Measurements from ENCODE around the gene ID1. TPM values are rescaled to one million over a fixed set of nuclear protein-coding genes. Genes with fewer than 3 reads are reported as not detected.

Gene ID1
- total and polyA plus RNA-seq, 2 experiments from 2014 or later = 221 to 479 TPM

GRCh38 chr20:31637660-31638059 is 32.6 kb downstream of the ID1 start, which contains the start of gene COX4I2 (continued):
- TF ChIP-seq ZNF462 (CRISPR knock-in tag; IDR thresholded peaks at IDR 0.05) (no peak), JUNB (IDR thresholded peaks at IDR 0.05; ENCODE audit: unreplicated experiment) (no peak)

GRCh38 chr20:31638317-31638716 is 33.2 kb downstream of the ID1 start:
- no peaks in the 10 kb centered on the region for H3K79me2 ChIP-seq (replicated peaks; ENCODE audit: insufficient read depth)
- no peak overlapping the region for H3K27ac Mint-ChIP-seq
- no peak for DNase-seq (ENCODE audit: low spot score)
- H3K9me2 ChIP-seq (ENCODE audit: insufficient read depth) = no peaks in the 10 kb centered on the region
- H3F3A ChIP-seq (replicated peaks; ENCODE audit: low read depth) = peaks cover 15% of the 10 kb centered on the region
- no peaks in the 10 kb centered on the region for H3K36me3 Mint-ChIP-seq (ENCODE audit: low read depth)
- no peak overlapping the region for H3K27ac ChIP-seq (ENCODE audit: low read depth)
- H3K36me3 ChIP-seq (ENCODE audit: insufficient read depth) = no peaks in the 10 kb centered on the region
- H4K20me1 ChIP-seq (replicated peaks; ENCODE audit: insufficient read depth) = no peaks in the 10 kb centered on the region; the same call in 1 of the 2 replicates
- peaks cover 13% of the 10 kb centered on the region for H3K27me3 Mint-ChIP-seq (ENCODE audit: insufficient read depth, low read depth, poor library complexity)
- peak; percentile 12 for ATAC-seq
- H3K4me1 Mint-ChIP-seq = peaks cover 3% of the 10 kb centered on the region; the same call in 1 of the 3 replicates
- peak overlapping the region; percentile 76 for H3K4me2 ChIP-seq
- H3K27me3 ChIP-seq (ENCODE audit: insufficient read depth) = peaks cover 9% of the 10 kb centered on the region
- peak overlapping the region; percentile 50 for H3K4me3 ChIP-seq
- no peaks in the 10 kb centered on the region for H3K9me3 Mint-ChIP-seq
- H3K4me1 ChIP-seq (ENCODE audit: insufficient read depth) = peaks cover 9% of the 10 kb centered on the region
- H2AFZ ChIP-seq = peak overlapping the region; percentile 99
- H3K4me3 Mint-ChIP-seq = no peak overlapping the region
- TF ChIP-seq REST (IDR thresholded peaks at IDR 0.05; ENCODE audit: unreplicated experiment) = no peak
- no peak for TF ChIP-seq EZH2phosphoT487 (IDR thresholded peaks at IDR 0.05; ENCODE audit: unreplicated experiment)
- TF ChIP-seq NANOG (IDR thresholded peaks at IDR 0.05; ENCODE audit: borderline replicate concordance) = no peak
- TF ChIP-seq EZH2 (IDR thresholded peaks at IDR 0.05; ENCODE audit: low read depth, unreplicated experiment) = no peak
- TF ChIP-seq ZNF462 (CRISPR knock-in tag; IDR thresholded peaks at IDR 0.05) = no peak
